ENCODE measurements around the gene KLHL41. TPM values are rescaled to one million over a fixed set of nuclear protein-coding genes. Genes with fewer than 3 reads are reported as not detected.

Gene KLHL41
- total and polyA plus RNA-seq, 4 donors = 0.10 to 0.33 (median 0.26) TPM

DNA sequence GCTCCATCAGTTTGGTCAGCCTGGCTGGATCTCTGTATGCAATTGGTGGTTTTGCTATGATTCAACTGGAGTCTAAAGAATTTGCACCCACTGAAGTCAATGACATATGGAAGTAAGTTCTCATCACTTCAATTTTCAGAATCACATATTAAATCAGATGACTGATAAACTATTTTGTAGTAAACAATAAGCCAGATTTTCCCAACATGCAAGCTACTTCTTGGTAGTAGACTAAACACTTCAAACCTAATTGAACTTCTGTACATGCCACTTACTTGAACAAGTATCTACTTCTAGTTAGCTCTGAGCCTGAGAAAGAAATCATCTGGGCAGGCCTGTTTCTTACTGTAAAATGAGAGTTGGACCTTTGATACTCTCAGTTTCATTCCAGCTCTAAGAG is 11.4 kb downstream of the KLHL41 start:
- H3K9me3 ChIP-seq (ENCODE audit: control insufficient read depth in 4 of 4, low read length in 3 of 4) = no peaks in the 10 kb centered on the region
- H3K36me3 ChIP-seq (ENCODE audit: control insufficient read depth in 4 of 4, insufficient read depth in 3 of 4, low read depth in 1 of 4, low read length in 3 of 4) = no peaks in the 10 kb centered on the region
- DNase-seq (ENCODE audit: low spot score) = no peak
- H3K27me3 ChIP-seq (ENCODE audit: control insufficient read depth in 4 of 4, insufficient read depth in 4 of 4, low read length in 3 of 4) = no peaks in the 10 kb centered on the region
- TF ChIP-seq TAF1 (conservative IDR thresholded peaks at IDR 0.05) (no peak), MAX (IDR thresholded peaks at IDR 0.05) (no peak), NR2F2 (IDR thresholded peaks at IDR 0.05) (no peak), SP1 (IDR thresholded peaks at IDR 0.05) (no peak), GABPA (IDR thresholded peaks at IDR 0.05 in 1 of 2, conservative IDR thresholded peaks at IDR 0.05 in 1 of 2) (no peak), FOXA1 (IDR thresholded peaks at IDR 0.05) (no peak), JUND (IDR thresholded peaks at IDR 0.05) (no peak), EGR1 (IDR thresholded peaks at IDR 0.05; ENCODE audit: low read depth in 2 of 2) (no peak)
- TF ChIP-seq, protein P1, sequence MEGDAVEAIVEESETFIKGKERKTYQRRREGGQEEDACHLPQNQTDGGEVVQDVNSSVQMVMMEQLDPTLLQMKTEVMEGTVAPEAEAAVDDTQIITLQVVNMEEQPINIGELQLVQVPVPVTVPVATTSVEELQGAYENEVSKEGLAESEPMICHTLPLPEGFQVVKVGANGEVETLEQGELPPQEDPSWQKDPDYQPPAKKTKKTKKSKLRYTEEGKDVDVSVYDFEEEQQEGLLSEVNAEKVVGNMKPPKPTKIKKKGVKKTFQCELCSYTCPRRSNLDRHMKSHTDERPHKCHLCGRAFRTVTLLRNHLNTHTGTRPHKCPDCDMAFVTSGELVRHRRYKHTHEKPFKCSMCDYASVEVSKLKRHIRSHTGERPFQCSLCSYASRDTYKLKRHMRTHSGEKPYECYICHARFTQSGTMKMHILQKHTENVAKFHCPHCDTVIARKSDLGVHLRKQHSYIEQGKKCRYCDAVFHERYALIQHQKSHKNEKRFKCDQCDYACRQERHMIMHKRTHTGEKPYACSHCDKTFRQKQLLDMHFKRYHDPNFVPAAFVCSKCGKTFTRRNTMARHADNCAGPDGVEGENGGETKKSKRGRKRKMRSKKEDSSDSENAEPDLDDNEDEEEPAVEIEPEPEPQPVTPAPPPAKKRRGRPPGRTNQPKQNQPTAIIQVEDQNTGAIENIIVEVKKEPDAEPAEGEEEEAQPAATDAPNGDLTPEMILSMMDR (IDR thresholded peaks at IDR 0.05; ENCODE audit: low read depth, low read length, missing input control) = no peak
- TF ChIP-seq, protein P2, sequence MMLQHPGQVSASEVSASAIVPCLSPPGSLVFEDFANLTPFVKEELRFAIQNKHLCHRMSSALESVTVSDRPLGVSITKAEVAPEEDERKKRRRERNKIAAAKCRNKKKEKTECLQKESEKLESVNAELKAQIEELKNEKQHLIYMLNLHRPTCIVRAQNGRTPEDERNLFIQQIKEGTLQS (IDR thresholded peaks at IDR 0.05) = no peak
- TF ChIP-seq, protein P3, sequence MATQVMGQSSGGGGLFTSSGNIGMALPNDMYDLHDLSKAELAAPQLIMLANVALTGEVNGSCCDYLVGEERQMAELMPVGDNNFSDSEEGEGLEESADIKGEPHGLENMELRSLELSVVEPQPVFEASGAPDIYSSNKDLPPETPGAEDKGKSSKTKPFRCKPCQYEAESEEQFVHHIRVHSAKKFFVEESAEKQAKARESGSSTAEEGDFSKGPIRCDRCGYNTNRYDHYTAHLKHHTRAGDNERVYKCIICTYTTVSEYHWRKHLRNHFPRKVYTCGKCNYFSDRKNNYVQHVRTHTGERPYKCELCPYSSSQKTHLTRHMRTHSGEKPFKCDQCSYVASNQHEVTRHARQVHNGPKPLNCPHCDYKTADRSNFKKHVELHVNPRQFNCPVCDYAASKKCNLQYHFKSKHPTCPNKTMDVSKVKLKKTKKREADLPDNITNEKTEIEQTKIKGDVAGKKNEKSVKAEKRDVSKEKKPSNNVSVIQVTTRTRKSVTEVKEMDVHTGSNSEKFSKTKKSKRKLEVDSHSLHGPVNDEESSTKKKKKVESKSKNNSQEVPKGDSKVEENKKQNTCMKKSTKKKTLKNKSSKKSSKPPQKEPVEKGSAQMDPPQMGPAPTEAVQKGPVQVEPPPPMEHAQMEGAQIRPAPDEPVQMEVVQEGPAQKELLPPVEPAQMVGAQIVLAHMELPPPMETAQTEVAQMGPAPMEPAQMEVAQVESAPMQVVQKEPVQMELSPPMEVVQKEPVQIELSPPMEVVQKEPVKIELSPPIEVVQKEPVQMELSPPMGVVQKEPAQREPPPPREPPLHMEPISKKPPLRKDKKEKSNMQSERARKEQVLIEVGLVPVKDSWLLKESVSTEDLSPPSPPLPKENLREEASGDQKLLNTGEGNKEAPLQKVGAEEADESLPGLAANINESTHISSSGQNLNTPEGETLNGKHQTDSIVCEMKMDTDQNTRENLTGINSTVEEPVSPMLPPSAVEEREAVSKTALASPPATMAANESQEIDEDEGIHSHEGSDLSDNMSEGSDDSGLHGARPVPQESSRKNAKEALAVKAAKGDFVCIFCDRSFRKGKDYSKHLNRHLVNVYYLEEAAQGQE (IDR thresholded peaks at IDR 0.05) = no peak
- TF ChIP-seq, protein P4, sequence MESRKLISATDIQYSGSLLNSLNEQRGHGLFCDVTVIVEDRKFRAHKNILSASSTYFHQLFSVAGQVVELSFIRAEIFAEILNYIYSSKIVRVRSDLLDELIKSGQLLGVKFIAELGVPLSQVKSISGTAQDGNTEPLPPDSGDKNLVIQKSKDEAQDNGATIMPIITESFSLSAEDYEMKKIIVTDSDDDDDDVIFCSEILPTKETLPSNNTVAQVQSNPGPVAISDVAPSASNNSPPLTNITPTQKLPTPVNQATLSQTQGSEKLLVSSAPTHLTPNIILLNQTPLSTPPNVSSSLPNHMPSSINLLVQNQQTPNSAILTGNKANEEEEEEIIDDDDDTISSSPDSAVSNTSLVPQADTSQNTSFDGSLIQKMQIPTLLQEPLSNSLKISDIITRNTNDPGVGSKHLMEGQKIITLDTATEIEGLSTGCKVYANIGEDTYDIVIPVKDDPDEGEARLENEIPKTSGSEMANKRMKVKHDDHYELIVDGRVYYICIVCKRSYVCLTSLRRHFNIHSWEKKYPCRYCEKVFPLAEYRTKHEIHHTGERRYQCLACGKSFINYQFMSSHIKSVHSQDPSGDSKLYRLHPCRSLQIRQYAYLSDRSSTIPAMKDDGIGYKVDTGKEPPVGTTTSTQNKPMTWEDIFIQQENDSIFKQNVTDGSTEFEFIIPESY (IDR thresholded peaks at IDR 0.05) = no peak
- no peak overlapping the region for H3K4me3 ChIP-seq (ENCODE audit: low read depth in 1 of 3, low read length in 3 of 3)
- no peak overlapping the region for H3K9ac ChIP-seq (ENCODE audit: low read depth in 1 of 2, low read length in 2 of 2)
- no peaks in the 10 kb centered on the region for H3K4me1 ChIP-seq (ENCODE audit: control insufficient read depth in 4 of 4, insufficient read depth in 4 of 4, low read length in 3 of 4)
- no peak overlapping the region for H3K27ac ChIP-seq (ENCODE audit: low read depth in 1 of 2, low read length in 2 of 2)

GRCh38 chr2:169523681-169524080 is 14.2 kb downstream of the KLHL41 start:
- Histone ChIP-seq H3K36me3 (ENCODE audit: control insufficient read depth in 4 of 4, insufficient read depth in 3 of 4, low read depth in 1 of 4, low read length in 3 of 4) (no peaks in the 10 kb centered on the region), H3K27me3 (ENCODE audit: control insufficient read depth in 4 of 4, insufficient read depth in 4 of 4, low read length in 3 of 4) (no peaks in the 10 kb centered on the region), H3K4me1 (ENCODE audit: control insufficient read depth in 4 of 4, insufficient read depth in 4 of 4, low read length in 3 of 4) (no peaks in the 10 kb centered on the region), H3K4me3 (ENCODE audit: low read depth in 1 of 3, low read length in 3 of 3) (no peak overlapping the region), H3K9ac (ENCODE audit: low read depth in 1 of 2, low read length in 2 of 2) (no peak overlapping the region), H3K27ac (ENCODE audit: low read depth in 1 of 2, low read length in 2 of 2) (no peak overlapping the region), H3K9me3 (ENCODE audit: control insufficient read depth in 4 of 4, low read length in 3 of 4) (no peaks in the 10 kb centered on the region)
- TF ChIP-seq GABPA (IDR thresholded peaks at IDR 0.05 in 1 of 2, conservative IDR thresholded peaks at IDR 0.05 in 1 of 2) = no peak
- TF ChIP-seq RXRA (IDR thresholded peaks at IDR 0.05) = peak; percentile 32 to 56
- WGBS = 40% methylated on average over 5 of the region's 5 CpGs
- no peak for DNase-seq (ENCODE audit: low spot score)
